ENCODE measurements around the gene MIS18A. TPM values are rescaled to one million over a fixed set of nuclear protein-coding genes. Genes with fewer than 3 reads are reported as not detected.
"Not testable (repeated sequence)": the region's sequence is repeated elsewhere in the genome, so short reads cannot be mapped to it uniquely, and the experiment has no call there.

Gene MIS18A
- total RNA-seq, 3 donors from 2014 or later, result 4.2 to 10.8 (median 7.2) TPM

GRCh38 chr21:32311621-32312020, 32.8 kb upstream of the MIS18A start:
- intact Hi-C loops (cut with DNase I; ENCODE audit: low total_unique reads), result no loop called here
- no peaks in the 10 kb centered on the region for H3K9me3 ChIP-seq
- H3K4me3 ChIP-seq, result no peak overlapping the region
- no peaks in the 10 kb centered on the region for H3K36me3 ChIP-seq
- no peak overlapping the region for H3K27ac ChIP-seq
- DNase-seq (ENCODE audit: low spot score in 2 of 2), result no peak
- no peaks in the 10 kb centered on the region for H3K4me1 ChIP-seq
- no peaks in the 10 kb centered on the region for H3K27me3 ChIP-seq
- TF ChIP-seq POLR2A (IDR thresholded peaks at IDR 0.05), result no peak

DNA sequence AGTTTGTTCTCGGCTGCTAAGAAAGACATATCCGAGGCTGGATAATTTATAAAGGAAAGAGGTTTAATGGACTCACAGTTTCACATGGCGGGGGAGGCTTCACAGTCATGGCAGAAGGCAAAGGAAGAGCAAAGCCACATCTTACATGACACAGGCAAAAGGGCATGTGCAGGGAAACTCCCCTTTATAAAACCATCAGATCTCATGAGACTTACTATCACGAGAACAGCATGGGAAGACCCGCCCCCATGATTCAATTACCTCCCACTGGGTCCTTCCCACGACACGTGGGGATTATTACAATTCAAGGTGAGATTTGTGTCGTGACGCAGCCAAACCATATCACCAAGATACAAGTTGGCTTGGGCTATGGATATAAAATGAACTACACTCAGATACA, 32.1 kb upstream of the MIS18A start:
- H3K4me1 ChIP-seq; intact Hi-C loops (cut with DNase I; ENCODE audit: low total_unique reads); H3K27me3 ChIP-seq; DNase-seq (ENCODE audit: low spot score in 2 of 2); H3K27ac ChIP-seq; H3K36me3 ChIP-seq; H3K9me3 ChIP-seq; H3K4me3 ChIP-seq: not testable (repeated sequence)

DNA sequence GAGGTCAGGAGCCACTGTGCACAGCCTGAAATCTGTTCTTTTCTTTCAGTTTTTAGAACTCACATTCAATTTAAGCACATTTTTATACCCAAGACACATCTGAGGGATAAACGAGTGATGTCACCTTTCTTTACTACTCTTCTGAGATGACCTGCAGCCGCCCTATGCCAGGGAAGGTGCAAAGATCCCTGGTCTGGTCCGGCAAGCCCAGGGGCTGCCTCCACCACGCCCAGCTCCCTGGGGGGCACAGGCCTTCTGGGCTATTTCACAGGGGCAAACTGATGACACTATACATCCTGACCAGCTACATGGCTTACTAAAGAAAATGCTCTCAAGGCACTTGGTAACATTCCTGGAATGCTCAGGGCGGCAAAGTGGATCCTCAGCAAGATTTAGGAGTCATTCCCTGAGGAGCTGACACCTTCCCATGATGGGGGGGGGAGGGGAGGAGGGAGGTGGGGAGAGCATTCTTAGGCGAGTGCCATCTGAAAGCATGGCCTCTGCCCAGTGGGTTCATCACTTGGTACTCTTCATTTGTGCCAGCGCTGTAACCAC, 31.1 kb upstream of the MIS18A start:
- Histone ChIP-seq H3K36me3 (no peaks in the 10 kb centered on the region), H3K4me3 (no peak overlapping the region), H3K4me1 (no peaks in the 10 kb centered on the region), H3K27me3 (no peaks in the 10 kb centered on the region), H3K27ac (no peak overlapping the region), H3K9me3 (no peaks in the 10 kb centered on the region)
- TF ChIP-seq, protein P1, sequence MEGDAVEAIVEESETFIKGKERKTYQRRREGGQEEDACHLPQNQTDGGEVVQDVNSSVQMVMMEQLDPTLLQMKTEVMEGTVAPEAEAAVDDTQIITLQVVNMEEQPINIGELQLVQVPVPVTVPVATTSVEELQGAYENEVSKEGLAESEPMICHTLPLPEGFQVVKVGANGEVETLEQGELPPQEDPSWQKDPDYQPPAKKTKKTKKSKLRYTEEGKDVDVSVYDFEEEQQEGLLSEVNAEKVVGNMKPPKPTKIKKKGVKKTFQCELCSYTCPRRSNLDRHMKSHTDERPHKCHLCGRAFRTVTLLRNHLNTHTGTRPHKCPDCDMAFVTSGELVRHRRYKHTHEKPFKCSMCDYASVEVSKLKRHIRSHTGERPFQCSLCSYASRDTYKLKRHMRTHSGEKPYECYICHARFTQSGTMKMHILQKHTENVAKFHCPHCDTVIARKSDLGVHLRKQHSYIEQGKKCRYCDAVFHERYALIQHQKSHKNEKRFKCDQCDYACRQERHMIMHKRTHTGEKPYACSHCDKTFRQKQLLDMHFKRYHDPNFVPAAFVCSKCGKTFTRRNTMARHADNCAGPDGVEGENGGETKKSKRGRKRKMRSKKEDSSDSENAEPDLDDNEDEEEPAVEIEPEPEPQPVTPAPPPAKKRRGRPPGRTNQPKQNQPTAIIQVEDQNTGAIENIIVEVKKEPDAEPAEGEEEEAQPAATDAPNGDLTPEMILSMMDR (IDR thresholded peaks at IDR 0.05), result no peak
- TF ChIP-seq POLR2AphosphoS5 (IDR thresholded peaks at IDR 0.05), result no peak
- TF ChIP-seq POLR2A (IDR thresholded peaks at IDR 0.05), result no peak
- no peak for DNase-seq (ENCODE audit: low spot score in 2 of 2)
- intact Hi-C loops (cut with DNase I; ENCODE audit: low total_unique reads), result no loop called here

- DNase-seq (ENCODE audit: low spot score in 2 of 2), result no peak
- Histone ChIP-seq H3K27me3 (no peaks in the 10 kb centered on the region), H3K4me1 (no peaks in the 10 kb centered on the region), H3K9me3 (no peaks in the 10 kb centered on the region), H3K27ac (no peak overlapping the region), H3K36me3 (no peaks in the 10 kb centered on the region), H3K4me3 (no peak overlapping the region)
- TF ChIP-seq POLR2AphosphoS5 (IDR thresholded peaks at IDR 0.05), result no peak
- no peak for TF ChIP-seq POLR2A (IDR thresholded peaks at IDR 0.05)
- TF ChIP-seq, protein P1 (IDR thresholded peaks at IDR 0.05), result no peak
- intact Hi-C loops (cut with DNase I; ENCODE audit: low total_unique reads), result no loop called here
Observed at GRCh38 chr21:32308696-32309095, 29.8 kb upstream of the MIS18A start.

GRCh38 chr21:32307706-32308105, 28.9 kb upstream of the MIS18A start:
- Histone ChIP-seq H3K27me3 (no peaks in the 10 kb centered on the region), H3K27ac (no peak overlapping the region), H3K9me3 (no peaks in the 10 kb centered on the region), H3K36me3 (no peaks in the 10 kb centered on the region), H3K4me3 (no peak overlapping the region), H3K4me1 (no peaks in the 10 kb centered on the region)
- TF ChIP-seq, protein P1 (IDR thresholded peaks at IDR 0.05), result no peak
- TF ChIP-seq POLR2AphosphoS5 (IDR thresholded peaks at IDR 0.05), result no peak
- no peak for TF ChIP-seq POLR2A (IDR thresholded peaks at IDR 0.05)
- DNase-seq (ENCODE audit: low spot score in 2 of 2), result no peak
- intact Hi-C loops (cut with DNase I; ENCODE audit: low total_unique reads), result no loop called here

GRCh38 chr21:32306021-32306780, 27.4 kb upstream of the MIS18A start:
- no peak for DNase-seq (ENCODE audit: low spot score in 2 of 2)
- intact Hi-C loops (cut with DNase I; ENCODE audit: low total_unique reads), result no loop called here
- no peak overlapping the region for H3K27ac ChIP-seq
- H3K9me3 ChIP-seq, result no peaks in the 10 kb centered on the region
- H3K27me3 ChIP-seq, result no peaks in the 10 kb centered on the region
- no peaks in the 10 kb centered on the region for H3K36me3 ChIP-seq
- TF ChIP-seq POLR2A (IDR thresholded peaks at IDR 0.05) (no peak), POLR2AphosphoS5 (IDR thresholded peaks at IDR 0.05) (no peak)
- TF ChIP-seq, protein P1 (IDR thresholded peaks at IDR 0.05), result no peak
- H3K4me1 ChIP-seq, result no peaks in the 10 kb centered on the region
- no peak overlapping the region for H3K4me3 ChIP-seq
